Raji (cell line): ENCODE results near the gene OSM.

Experiments
- POLR2A ChIP-seq: IDR thresholded peaks from 2 replicates; pipeline ENCODE4 v1.6.1; 2011; ENCODE audit warnings: low read depth, low read length, control low read depth; ENCODE audit not compliant: insufficient read depth

OSM gene

DNA sequence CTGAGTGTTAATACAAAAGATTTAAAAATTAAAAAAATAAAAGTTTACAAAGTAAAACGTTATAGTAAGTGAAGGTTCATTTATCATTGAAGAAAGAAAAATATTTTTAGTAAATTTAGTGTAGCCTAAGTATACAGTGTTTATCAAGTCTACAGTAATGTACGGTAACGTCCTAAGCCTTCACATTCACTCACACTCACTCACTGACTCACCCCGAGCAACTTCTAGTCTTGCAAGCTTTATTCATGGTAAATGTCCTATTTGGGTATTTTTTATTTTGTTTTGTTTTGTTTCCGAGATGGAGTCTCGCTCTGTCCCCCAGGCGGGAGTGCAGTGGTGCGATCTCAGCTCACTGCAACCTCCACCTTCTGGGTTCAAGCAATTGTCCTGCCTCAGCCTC lies 13.9 kb upstream of the OSM start:
- TF ChIP-seq POLR2A: no peak

DNA sequence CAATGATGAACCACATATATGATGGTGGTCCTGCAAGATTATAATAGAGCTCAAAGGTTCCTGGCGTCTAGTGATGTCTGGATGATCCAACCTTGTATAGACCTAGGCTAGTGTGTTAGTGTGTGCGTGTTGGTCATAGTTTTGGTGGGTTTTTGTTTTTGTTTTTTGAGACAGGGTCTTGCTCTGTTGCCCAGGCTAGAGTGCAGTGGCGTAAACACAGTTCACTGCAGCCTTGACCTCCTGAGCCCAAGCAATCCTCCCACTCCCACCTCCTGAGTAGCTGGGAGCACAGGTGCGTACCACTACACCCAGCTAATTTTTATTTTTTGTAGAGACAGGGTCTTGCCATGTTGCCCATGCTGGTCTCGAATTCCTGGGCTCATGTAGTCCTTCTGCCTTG lies 13.3 kb upstream of the OSM start:
- no peak for TF ChIP-seq POLR2A

GRCh38 chr22:30279046-30279788 lies 12.6 kb upstream of the OSM start:
- no peak for TF ChIP-seq POLR2A

- TF ChIP-seq POLR2A: no peak
Measured at GRCh38 chr22:30277547-30278344, 11.1 kb upstream of the OSM start.

DNA sequence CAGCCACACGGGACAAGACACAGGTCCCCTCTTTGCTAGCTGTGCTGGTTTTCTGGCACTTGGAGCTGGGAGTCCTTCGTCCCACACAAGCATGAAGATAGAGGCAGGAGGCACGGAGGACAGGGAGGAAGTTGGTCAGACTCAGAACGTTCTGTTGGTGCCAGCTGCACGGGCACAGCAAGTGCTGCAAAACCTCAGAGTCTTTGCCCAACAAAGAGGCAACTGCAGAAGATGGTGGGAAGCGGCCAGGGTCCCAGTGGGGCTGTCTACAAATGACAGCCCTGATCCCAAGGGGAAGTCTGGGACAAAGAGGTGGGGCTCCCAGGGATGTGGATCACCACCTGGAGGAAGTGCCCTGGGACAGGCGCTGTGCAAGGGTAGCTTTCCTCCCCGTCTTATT lies 9.4 kb upstream of the OSM start:
- TF ChIP-seq POLR2A: no peak

DNA sequence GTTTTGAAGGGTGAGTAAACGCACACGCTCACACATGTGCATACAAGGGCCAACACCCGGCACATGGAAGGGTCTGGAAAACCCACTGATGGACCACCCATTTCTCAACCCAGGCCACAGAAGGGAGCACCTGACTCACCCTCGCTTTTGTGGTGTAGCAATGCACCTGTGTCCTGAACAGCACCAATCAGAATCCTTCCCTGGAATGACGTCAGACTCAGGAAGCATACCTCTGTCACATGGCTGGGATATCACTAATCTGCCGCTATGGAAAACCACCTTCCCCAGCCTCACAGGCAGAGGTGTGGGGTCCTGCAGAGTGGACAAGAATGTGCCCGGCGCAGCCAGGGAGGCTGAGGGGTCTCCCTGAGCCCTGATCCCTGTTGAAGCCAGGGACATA lies 9.0 kb upstream of the OSM start:
- no peak for TF ChIP-seq POLR2A

DNA sequence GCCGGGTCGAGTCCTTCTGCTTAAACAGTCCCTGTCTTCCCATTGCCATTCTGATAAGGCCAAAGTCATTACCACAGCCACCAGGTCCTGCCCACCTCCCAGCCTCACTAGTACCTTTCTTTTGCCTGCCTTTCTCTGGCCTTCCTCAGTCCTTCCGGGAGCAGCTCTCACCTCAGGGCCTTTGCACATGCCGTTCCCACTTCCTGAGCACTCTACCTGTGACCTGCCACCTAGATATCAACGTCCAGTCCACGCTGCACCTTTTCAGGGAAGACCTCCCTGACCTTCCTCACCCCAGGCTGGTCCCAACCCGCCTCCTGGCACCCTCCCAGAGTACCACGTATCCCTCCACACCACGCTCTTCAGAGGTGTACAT lies 7.8 kb upstream of the OSM start:
- TF ChIP-seq POLR2A: no peak

GRCh38 chr22:30273711-30274436 lies 7.2 kb upstream of the OSM start:
- TF ChIP-seq POLR2A: no peak

DNA sequence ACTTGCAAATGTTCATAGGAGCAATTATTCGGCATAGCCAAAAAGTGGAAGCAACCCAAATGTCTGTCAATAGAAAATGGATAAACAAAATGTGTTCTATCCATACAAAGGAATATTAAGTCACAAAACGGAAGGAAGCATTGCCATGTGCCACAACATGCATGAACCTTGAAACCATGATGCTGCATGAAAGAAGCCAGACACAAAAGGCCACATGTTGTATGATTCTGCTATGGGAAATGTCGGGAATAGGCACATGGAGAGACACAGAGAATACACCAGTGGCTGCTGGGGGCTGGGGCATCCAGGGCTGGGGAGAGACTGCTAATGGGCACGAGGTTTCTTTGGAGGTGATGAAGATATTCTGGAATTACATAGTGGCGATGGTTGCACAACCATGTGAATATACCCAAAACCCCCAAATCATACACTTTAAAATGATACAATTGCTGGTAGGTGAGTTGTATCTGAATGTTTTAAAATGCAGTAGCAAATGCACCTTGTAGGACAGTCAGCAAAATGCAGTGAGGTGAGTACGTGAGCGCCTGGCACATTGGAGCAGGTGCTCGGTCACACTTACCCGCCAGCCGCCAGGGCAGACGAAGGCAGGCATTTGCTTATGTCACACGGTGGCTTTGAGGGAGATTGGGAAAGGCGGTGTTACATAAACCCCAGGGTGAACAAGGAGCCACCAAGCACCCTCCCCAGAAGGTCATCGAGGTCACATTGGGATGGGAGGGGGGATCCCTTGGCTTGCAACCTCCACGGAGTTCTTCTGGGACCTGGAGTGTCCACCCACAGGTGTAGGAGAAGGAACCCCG lies 6.3 kb upstream of the OSM start:
- peak; percentile 29; the same call in 1 of the 2 replicates for TF ChIP-seq POLR2A

- TF ChIP-seq POLR2A: no peak
Measured at GRCh38 chr22:30270832-30271231, 4.2 kb upstream of the OSM start.

DNA sequence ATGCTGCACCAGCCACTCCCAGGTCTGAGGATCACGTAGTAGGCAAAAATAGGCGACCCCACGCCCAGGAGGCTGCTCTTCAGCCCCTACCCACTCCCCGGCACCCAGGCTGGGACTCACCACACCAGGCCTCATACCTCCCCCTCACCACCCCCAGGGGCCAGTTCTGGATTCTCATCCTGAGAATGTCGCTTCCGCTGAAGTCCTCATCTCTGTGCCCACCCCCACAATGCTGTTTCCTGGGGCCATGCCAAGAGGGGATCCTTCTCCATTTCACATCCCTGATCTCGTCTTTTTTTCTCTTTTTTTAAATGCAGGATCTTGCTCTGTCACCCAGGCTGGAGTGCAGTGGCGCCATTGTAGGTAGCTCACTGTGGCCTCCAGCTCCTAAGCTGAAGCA lies 1.7 kb upstream of the OSM start:
- TF ChIP-seq POLR2A: no peak

GRCh38 chr22:30267382-30268302 lies 991 bp upstream of the OSM start:
- no peak for TF ChIP-seq POLR2A

- peak; percentile 76 for TF ChIP-seq POLR2A
Measured at GRCh38 chr22:30265823-30266444, 717 bp downstream of the OSM start.
